Measurements from ENCODE around the gene SOCS7. TPM values are rescaled to one million over a fixed set of nuclear protein-coding genes. Genes with fewer than 3 reads are reported as not detected.

SOCS7 gene
- total and polyA plus RNA-seq, 2 experiments from 2014 or later, result 2.7 to 15.9 TPM

GRCh38 chr17:38397227-38397626 lies 45.6 kb downstream of the SOCS7 start:
- 91% methylated on average over 2 of the region's 2 CpGs for WGBS (ENCODE audit: low lambda C conversion rate, missing lambda C conversion rate)
- no peaks in the 10 kb centered on the region for H3K79me2 ChIP-seq
- peaks cover 5% of the 10 kb centered on the region for H3K36me3 ChIP-seq (replicated peaks; ENCODE audit: insufficient read depth, low read depth)
- no peak overlapping the region for H2AFZ ChIP-seq
- no peaks in the 10 kb centered on the region for H3K27me3 ChIP-seq
- no peak for DNase-seq (ENCODE audit: low spot score)
- TF ChIP-seq EZH2phosphoT487 (IDR thresholded peaks at IDR 0.05; ENCODE audit: low read depth, severe bottlenecking, unreplicated experiment), result no peak
- no peak for TF ChIP-seq EZH2 (IDR thresholded peaks at IDR 0.05; ENCODE audit: borderline replicate concordance)
- TF ChIP-seq CTCF (IDR thresholded peaks at IDR 0.05; ENCODE audit: poor library complexity), result no peak
- no peaks in the 10 kb centered on the region for H3K9me2 ChIP-seq (replicated peaks; ENCODE audit: insufficient read depth)
- no peaks in the 10 kb centered on the region for H4K20me1 ChIP-seq (ENCODE audit: insufficient read depth, poor library complexity, severe bottlenecking)
- no peak overlapping the region for H3K27ac ChIP-seq
- no peaks in the 10 kb centered on the region for H3K4me1 ChIP-seq (ENCODE audit: insufficient read depth)
- no peak overlapping the region for H3K4me3 ChIP-seq
- no peak overlapping the region for H3K4me2 ChIP-seq
- H3K9me3 ChIP-seq (ENCODE audit: low read depth), result no peaks in the 10 kb centered on the region

DNA sequence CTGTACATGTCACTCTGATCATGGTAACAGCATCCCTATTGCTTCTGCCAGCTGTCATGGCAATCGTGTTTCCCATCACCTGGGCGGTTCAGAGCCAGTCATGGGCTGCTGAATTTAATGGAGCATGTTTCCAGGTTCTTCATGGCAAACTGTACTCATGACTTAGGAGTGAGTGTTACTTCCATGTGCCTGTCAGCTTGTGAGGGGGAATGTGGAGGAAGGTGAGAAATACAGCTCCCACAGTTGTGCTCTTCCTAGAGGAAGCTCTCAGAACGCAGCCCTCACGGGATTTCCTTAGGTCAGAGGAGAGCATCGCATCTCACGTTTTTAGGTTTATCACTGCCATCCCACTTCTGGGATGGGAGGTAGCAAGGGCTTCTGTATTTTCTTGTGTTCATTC lies 48.6 kb downstream of the SOCS7 start:
- no peaks in the 10 kb centered on the region for H3K27me3 ChIP-seq
- DNase-seq (ENCODE audit: low spot score), result no peak
- H3K4me1 ChIP-seq (ENCODE audit: insufficient read depth), result no peaks in the 10 kb centered on the region
- H3K4me2 ChIP-seq, result no peak overlapping the region
- no peak overlapping the region for H3K27ac ChIP-seq
- peaks cover 5% of the 10 kb centered on the region for H3K36me3 ChIP-seq (replicated peaks; ENCODE audit: insufficient read depth, low read depth)
- no peaks in the 10 kb centered on the region for H3K9me3 ChIP-seq (ENCODE audit: low read depth)
- H3K79me2 ChIP-seq, result no peaks in the 10 kb centered on the region
- no peak for TF ChIP-seq CTCF (IDR thresholded peaks at IDR 0.05; ENCODE audit: poor library complexity)
- no peak for TF ChIP-seq EZH2 (IDR thresholded peaks at IDR 0.05; ENCODE audit: borderline replicate concordance)
- TF ChIP-seq EZH2phosphoT487 (IDR thresholded peaks at IDR 0.05; ENCODE audit: low read depth, severe bottlenecking, unreplicated experiment), result no peak
- no peak overlapping the region for H3K4me3 ChIP-seq
- no peaks in the 10 kb centered on the region for H3K9me2 ChIP-seq (replicated peaks; ENCODE audit: insufficient read depth)
- H2AFZ ChIP-seq, result no peak overlapping the region
- no peaks in the 10 kb centered on the region for H4K20me1 ChIP-seq (ENCODE audit: insufficient read depth, poor library complexity, severe bottlenecking)
- WGBS (ENCODE audit: low lambda C conversion rate, missing lambda C conversion rate), result 95% methylated on average over 6 of the region's 6 CpGs

GRCh38 chr17:38401459-38401858 lies 49.8 kb downstream of the SOCS7 start:
- no peak overlapping the region for H3K4me2 ChIP-seq
- no peak overlapping the region for H3K4me3 ChIP-seq
- no peaks in the 10 kb centered on the region for H4K20me1 ChIP-seq (ENCODE audit: insufficient read depth, poor library complexity, severe bottlenecking)
- no peak for DNase-seq (ENCODE audit: low spot score)
- H3K4me1 ChIP-seq (ENCODE audit: insufficient read depth), result no peaks in the 10 kb centered on the region
- WGBS (ENCODE audit: low lambda C conversion rate, missing lambda C conversion rate), result 75% methylated on average over 4 of the region's 4 CpGs
- no peak for TF ChIP-seq CTCF (IDR thresholded peaks at IDR 0.05; ENCODE audit: poor library complexity)
- H3K9me3 ChIP-seq (ENCODE audit: low read depth), result no peaks in the 10 kb centered on the region
- no peak overlapping the region for H3K27ac ChIP-seq
- no peak overlapping the region for H2AFZ ChIP-seq
- no peaks in the 10 kb centered on the region for H3K27me3 ChIP-seq
- H3K36me3 ChIP-seq (replicated peaks; ENCODE audit: insufficient read depth, low read depth), result peaks cover 5% of the 10 kb centered on the region
- H3K79me2 ChIP-seq, result no peaks in the 10 kb centered on the region
- no peaks in the 10 kb centered on the region for H3K9me2 ChIP-seq (replicated peaks; ENCODE audit: insufficient read depth)

DNA sequence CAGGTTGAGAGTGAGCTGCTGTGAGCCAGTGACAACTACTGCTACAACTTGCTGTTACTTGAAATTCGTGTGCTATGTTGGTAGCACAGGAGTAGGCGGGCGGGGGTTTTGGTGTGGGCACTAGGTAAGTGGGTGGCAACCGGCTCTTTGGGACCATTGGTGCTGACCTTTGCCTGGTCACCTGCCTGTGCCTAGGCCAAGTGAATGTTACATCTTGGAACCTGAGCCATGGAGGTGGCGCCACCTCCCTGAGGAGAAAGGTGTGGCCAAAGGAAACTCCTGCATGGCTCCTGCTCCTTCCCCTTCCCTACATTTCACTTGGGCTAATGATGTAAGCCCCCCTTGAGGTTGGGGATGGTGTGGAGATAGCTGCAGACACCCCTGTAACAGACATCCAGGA lies 51.3 kb downstream of the SOCS7 start:
- Histone ChIP-seq H3K4me2 (no peak overlapping the region), H3K9me3 (ENCODE audit: low read depth) (no peaks in the 10 kb centered on the region), H3K9me2 (replicated peaks; ENCODE audit: insufficient read depth) (no peaks in the 10 kb centered on the region), H3K4me1 (ENCODE audit: insufficient read depth) (no peaks in the 10 kb centered on the region), H3K79me2 (no peaks in the 10 kb centered on the region), H3K27ac (no peak overlapping the region), H2AFZ (no peak overlapping the region), H4K20me1 (ENCODE audit: insufficient read depth, poor library complexity, severe bottlenecking) (no peaks in the 10 kb centered on the region), H3K4me3 (no peak overlapping the region), H3K27me3 (no peaks in the 10 kb centered on the region), H3K36me3 (replicated peaks; ENCODE audit: insufficient read depth, low read depth) (peaks cover 5% of the 10 kb centered on the region)
- 95% methylated on average over 5 of the region's 5 CpGs for WGBS (ENCODE audit: low lambda C conversion rate, missing lambda C conversion rate)
- no peak for DNase-seq (ENCODE audit: low spot score)
- no peak for TF ChIP-seq EZH2 (IDR thresholded peaks at IDR 0.05; ENCODE audit: borderline replicate concordance)
- TF ChIP-seq EZH2phosphoT487 (IDR thresholded peaks at IDR 0.05; ENCODE audit: low read depth, severe bottlenecking, unreplicated experiment), result no peak
- no peak for TF ChIP-seq CTCF (IDR thresholded peaks at IDR 0.05; ENCODE audit: poor library complexity)

Measured in hepatocyte (in vitro differentiated cells).